Measurements from ENCODE around the gene LCA5.

- TF ChIP-seq CTCF (IDR thresholded peaks at IDR 0.05; ENCODE audit: low read length) (no peak), EZH2 (optimal IDR thresholded peaks at IDR 0.05; ENCODE audit: low read depth, low read length) (no peak), EZH2phosphoT487 (IDR thresholded peaks at IDR 0.05; ENCODE audit: low read length) (no peak)
Observed at GRCh38 chr6:79461205-79461604, 76.0 kb downstream of the LCA5 start.

All from MM.1S (cell line).